GM12878 (cell line): Measurements from ENCODE around the gene WARS2. TPM values are rescaled to one million over a fixed set of nuclear protein-coding genes. Genes with fewer than 3 reads are reported as not detected.
A peak's percentile ranks its signal among the peaks of the same experiment; 100 is the strongest.

ENCODE experiments used
- ATF7 ChIP-seq: fragments of 450-650 bp; IDR thresholded peaks from 2 replicates; pipeline ENCODE4 v1.6.1; 2016; ENCODE audit warnings: low read depth, mild to moderate bottlenecking
- BRCA1 ChIP-seq: IDR thresholded peaks from 2 replicates; pipeline ENCODE4 v1.6.1; 2011; ENCODE audit warnings: low read depth, low read length, improper control_type of control experiment
- CBX5 ChIP-seq: sonication (generic); IDR thresholded peaks from 2 replicates; pipeline ENCODE4 v1.6.1; 2016; ENCODE audit warnings: low read depth, moderate library complexity, mild to moderate bottlenecking, inconsistent platforms
- CHD4 ChIP-seq: fragments of 200-600 bp; sonication (generic); IDR thresholded peaks from 2 replicates; pipeline ENCODE4 v1.6.1; 2016; ENCODE audit warnings: mild to moderate bottlenecking
- EZH2 ChIP-seq: IDR thresholded peaks from 2 replicates; pipeline ENCODE4 v1.6.1; 2012; ENCODE audit warnings: low read depth, mild to moderate bottlenecking, control low read depth, inconsistent platforms, low read length, borderline replicate concordance; ENCODE audit not compliant: control insufficient read depth
- HDGF ChIP-seq: fragments of 450-650 bp; IDR thresholded peaks from 2 replicates; pipeline ENCODE4 v1.6.1; 2016; ENCODE audit warnings: antibody characterized with exemption
- IKZF2 ChIP-seq, 2 experiments: fragments of 450-650 bp; IDR thresholded peaks; 2 replicates each; pipeline ENCODE4 v1.6.1; 2017; ENCODE audit warnings: mild to moderate bottlenecking in 2 of 2, moderate library complexity in 2 of 2
- KDM1A ChIP-seq: fragments of 200-600 bp; sonication (generic); IDR thresholded peaks from 2 replicates; pipeline ENCODE4 v1.6.1; 2016; ENCODE audit warnings: borderline replicate concordance
- KLF5 ChIP-seq: fragments of 450-650 bp; IDR thresholded peaks from 2 replicates; pipeline ENCODE4 v1.6.1; 2014; ENCODE audit warnings: mild to moderate bottlenecking; ENCODE audit not compliant: partially characterized antibody
- MEF2A ChIP-seq: IDR thresholded peaks from 2 replicates; pipeline ENCODE4 v1.6.1; 2011; ENCODE audit warnings: low read depth, mild to moderate bottlenecking, low read length, moderate library complexity; ENCODE audit not compliant: insufficient read depth
- MYB ChIP-seq: fragments of 150-350 bp; IDR thresholded peaks from 2 replicates; pipeline ENCODE4 v1.6.1; 2014; ENCODE audit warnings: mild to moderate bottlenecking, low read depth, low read length, borderline replicate concordance
- NFIC ChIP-seq: IDR thresholded peaks from 2 replicates; pipeline ENCODE4 v1.6.1; 2012; ENCODE audit warnings: low read depth, mild to moderate bottlenecking, inconsistent platforms, low read length, moderate library complexity
- NFYA ChIP-seq: IDR thresholded peaks from 2 replicates; pipeline ENCODE4 v1.6.1; 2011; ENCODE audit warnings: low read depth, mild to moderate bottlenecking, low read length, improper control_type of control experiment, borderline replicate concordance
- NRF1 ChIP-seq: conservative IDR thresholded peaks from 2 replicates; pipeline ENCODE4 v1.6.1; 2011; ENCODE audit warnings: mild to moderate bottlenecking, low read depth, low read length, improper control_type of control experiment
- PAX5 ChIP-seq: IDR thresholded peaks from 2 replicates; pipeline ENCODE4 v1.6.1; 2011; ENCODE audit warnings: low read depth, low read length, borderline replicate concordance
- RBBP5 ChIP-seq: fragments of 200-600 bp; sonication (generic); conservative IDR thresholded peaks from 2 replicates; pipeline ENCODE4 v1.6.1; 2016
- SMAD1 ChIP-seq: fragments of 450-650 bp; IDR thresholded peaks from 2 replicates; pipeline ENCODE4 v1.6.1; 2018; ENCODE audit warnings: mild to moderate bottlenecking, low read depth; ENCODE audit not compliant: partially characterized antibody
- SPI1 ChIP-seq: IDR thresholded peaks from 2 replicates; pipeline ENCODE4 v1.6.1; 2011; ENCODE audit warnings: low read depth, mild to moderate bottlenecking, low read length, moderate library complexity, borderline replicate concordance; ENCODE audit not compliant: insufficient read depth
- SUPT20H ChIP-seq: IDR thresholded peaks from 2 replicates; pipeline ENCODE4 v1.6.1; 2011; ENCODE audit warnings: low read depth, mild to moderate bottlenecking, low read length, moderate library complexity, borderline replicate concordance; ENCODE audit not compliant: control insufficient read depth
- TCF7 ChIP-seq: IDR thresholded peaks from 2 replicates; pipeline ENCODE4 v1.6.1; 2014; ENCODE audit warnings: antibody characterized with exemption, borderline replicate concordance
- ZBED1 ChIP-seq: IDR thresholded peaks from 2 replicates; pipeline ENCODE4 v1.6.1; 2016; ENCODE audit warnings: borderline replicate concordance
- ZBTB33 ChIP-seq: fragments of 450-650 bp; IDR thresholded peaks from 2 replicates; pipeline ENCODE4 v1.6.1; 2017; ENCODE audit warnings: mild to moderate bottlenecking
- ZNF622 ChIP-seq: fragments of 450-650 bp; IDR thresholded peaks from 2 replicates; pipeline ENCODE4 v1.6.1; 2017; ENCODE audit warnings: mild to moderate bottlenecking, inconsistent platforms
- polyA plus RNA-seq, 11 experiments: library from polyadenylated mRNA; depleted of rRNA in 4 of 11; unstranded in 6 of 11; stranded (reverse) in 5 of 11; fragments of >200 nt; fragmentation: Nextera tagmentation in 4 of 11; fragmentation: Illumina TruSeq in 1 of 11; extraction: Ambion mirVana in 4 of 11; extraction: Trizol in 1 of 11; gene quantifications; 1 replicate in 1 of 11; 2 replicates in 10 of 11; pipeline versions ENCODE4 v1.2.1 to v1.2.3, GENCODE V29; 2011 to 2016; ENCODE audit warnings: inconsistent platforms in 2 of 11, missing spikeins in 2 of 11, low read depth in 1 of 11
- total RNA-seq, 4 experiments: library from RNA; depleted of rRNA in 3 of 4; stranded (reverse); fragments of >200 nt in 3 of 4; fragmentation: Illumina TruSeq in 1 of 4; extraction: Trizol in 1 of 4; gene quantifications; 2 replicates each; pipeline versions ENCODE4 v1.2.1 to v1.2.3, GENCODE V29; 2013 to 2021
- TF ChIP-seq, protein P1 (sequence below): fragments of 450-650 bp; IDR thresholded peaks from 2 replicates; pipeline ENCODE4 v1.6.1; 2017; ENCODE audit warnings: mild to moderate bottlenecking, low read depth, inconsistent platforms; ENCODE audit not compliant: poor library complexity, severe bottlenecking
- TF ChIP-seq, protein P2 (sequence below): fragments of 150-350 bp; IDR thresholded peaks from 2 replicates; pipeline ENCODE4 v1.6.1; 2016; ENCODE audit warnings: low read depth, low read length

WARS2 gene
- total and polyA plus RNA-seq, 10 of the 15 experiments (the other 5 are each of a cell fraction or from before 2014, with no cell fraction given) = 5.5 to 22.2 (median 14.4) TPM

- TF ChIP-seq MYB = no peak
- TF ChIP-seq CHD4 = no peak
- TF ChIP-seq ZNF622 = no peak
- 0 out of 2 replicates have a peak, but pooled peaks have one; percentile 8 for TF ChIP-seq ATF7
- 0 out of 2 replicates have a peak, but pooled peaks have one; percentile 34 for TF ChIP-seq ZBED1
- no peak for TF ChIP-seq PAX5
- peak; percentile 29 to 34; a peak in 2 of 4 replicates for TF ChIP-seq IKZF2 (IDR thresholded peaks at IDR 0.05)
- TF ChIP-seq SMAD1 = no peak
- TF ChIP-seq KLF5 = no peak
- no peak for TF ChIP-seq NFYA
- TF ChIP-seq HDGF = no peak
- no peak for TF ChIP-seq KDM1A
- TF ChIP-seq BRCA1 = no peak
- no peak for TF ChIP-seq RBBP5
- TF ChIP-seq, protein P1, sequence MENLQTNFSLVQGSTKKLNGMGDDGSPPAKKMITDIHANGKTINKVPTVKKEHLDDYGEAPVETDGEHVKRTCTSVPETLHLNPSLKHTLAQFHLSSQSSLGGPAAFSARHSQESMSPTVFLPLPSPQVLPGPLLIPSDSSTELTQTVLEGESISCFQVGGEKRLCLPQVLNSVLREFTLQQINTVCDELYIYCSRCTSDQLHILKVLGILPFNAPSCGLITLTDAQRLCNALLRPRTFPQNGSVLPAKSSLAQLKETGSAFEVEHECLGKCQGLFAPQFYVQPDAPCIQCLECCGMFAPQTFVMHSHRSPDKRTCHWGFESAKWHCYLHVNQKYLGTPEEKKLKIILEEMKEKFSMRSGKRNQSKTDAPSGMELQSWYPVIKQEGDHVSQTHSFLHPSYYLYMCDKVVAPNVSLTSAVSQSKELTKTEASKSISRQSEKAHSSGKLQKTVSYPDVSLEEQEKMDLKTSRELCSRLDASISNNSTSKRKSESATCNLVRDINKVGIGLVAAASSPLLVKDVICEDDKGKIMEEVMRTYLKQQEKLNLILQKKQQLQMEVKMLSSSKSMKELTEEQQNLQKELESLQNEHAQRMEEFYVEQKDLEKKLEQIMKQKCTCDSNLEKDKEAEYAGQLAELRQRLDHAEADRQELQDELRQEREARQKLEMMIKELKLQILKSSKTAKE = peak; percentile 100
- TF ChIP-seq NFIC = no peak
- no peak for TF ChIP-seq TCF7
- TF ChIP-seq ZBTB33 = no peak
- TF ChIP-seq CBX5 = no peak
- no peak for TF ChIP-seq NRF1
- TF ChIP-seq, protein P2, sequence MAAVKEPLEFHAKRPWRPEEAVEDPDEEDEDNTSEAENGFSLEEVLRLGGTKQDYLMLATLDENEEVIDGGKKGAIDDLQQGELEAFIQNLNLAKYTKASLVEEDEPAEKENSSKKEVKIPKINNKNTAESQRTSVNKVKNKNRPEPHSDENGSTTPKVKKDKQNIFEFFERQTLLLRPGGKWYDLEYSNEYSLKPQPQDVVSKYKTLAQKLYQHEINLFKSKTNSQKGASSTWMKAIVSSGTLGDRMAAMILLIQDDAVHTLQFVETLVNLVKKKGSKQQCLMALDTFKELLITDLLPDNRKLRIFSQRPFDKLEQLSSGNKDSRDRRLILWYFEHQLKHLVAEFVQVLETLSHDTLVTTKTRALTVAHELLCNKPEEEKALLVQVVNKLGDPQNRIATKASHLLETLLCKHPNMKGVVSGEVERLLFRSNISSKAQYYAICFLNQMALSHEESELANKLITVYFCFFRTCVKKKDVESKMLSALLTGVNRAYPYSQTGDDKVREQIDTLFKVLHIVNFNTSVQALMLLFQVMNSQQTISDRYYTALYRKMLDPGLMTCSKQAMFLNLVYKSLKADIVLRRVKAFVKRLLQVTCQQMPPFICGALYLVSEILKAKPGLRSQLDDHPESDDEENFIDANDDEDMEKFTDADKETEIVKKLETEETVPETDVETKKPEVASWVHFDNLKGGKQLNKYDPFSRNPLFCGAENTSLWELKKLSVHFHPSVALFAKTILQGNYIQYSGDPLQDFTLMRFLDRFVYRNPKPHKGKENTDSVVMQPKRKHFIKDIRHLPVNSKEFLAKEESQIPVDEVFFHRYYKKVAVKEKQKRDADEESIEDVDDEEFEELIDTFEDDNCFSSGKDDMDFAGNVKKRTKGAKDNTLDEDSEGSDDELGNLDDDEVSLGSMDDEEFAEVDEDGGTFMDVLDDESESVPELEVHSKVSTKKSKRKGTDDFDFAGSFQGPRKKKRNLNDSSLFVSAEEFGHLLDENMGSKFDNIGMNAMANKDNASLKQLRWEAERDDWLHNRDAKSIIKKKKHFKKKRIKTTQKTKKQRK = no peak
- TF ChIP-seq SUPT20H = no peak
- no peak for TF ChIP-seq MEF2A
- TF ChIP-seq SPI1 = no peak
- TF ChIP-seq EZH2 = no peak
Measured at GRCh38 chr1:119139403-119139802, 1.1 kb downstream of the WARS2 start (continued).
